Motor neuron (in vitro differentiated cells): ENCODE results near the gene CDH12. TPM values are rescaled to one million over a fixed set of nuclear protein-coding genes. Genes with fewer than 3 reads are reported as not detected.
"Not testable (repeated sequence)": the region's sequence is repeated elsewhere in the genome, so short reads cannot be mapped to it uniquely, and the experiment has no call there.

Source experiments
- ATAC-seq, 8 experiments: fragments of 200-7000 bp; cut with Tn5 transposase; replicated peaks in 6 of 8; 2 replicates each; pipeline ENCODE4 v1.8.0; 2021; ENCODE audit warnings: mild to moderate bottlenecking in 8 of 8, moderate library complexity in 8 of 8
- H3K27ac ChIP-seq, 2 donors: fragments of 250-450 bp; sonication (Bioruptor Pico); 2 replicates each; pipeline ENCODE4 v1.9.0; 2021; ENCODE audit warnings: antibody characterized with exemption in 2 of 2, mild to moderate bottlenecking in 2 of 2, moderate library complexity in 1 of 2
- H3K4me1 ChIP-seq, 2 donors: fragments of 250-450 bp; sonication (Bioruptor Pico); replicated peaks in 1 of 2; 2 replicates each; pipeline ENCODE4 v1.6.1; 2021; ENCODE audit warnings: antibody characterized with exemption in 2 of 2, mild to moderate bottlenecking in 2 of 2, moderate library complexity in 1 of 2
- H3K4me3 ChIP-seq, 5 donors: fragments of 250-450 bp; sonication (Bioruptor Pico); 2 replicates each; pipeline ENCODE4 v1.9.0; 2021; ENCODE audit warnings: antibody characterized with exemption in 5 of 5, mild to moderate bottlenecking in 5 of 5, moderate library complexity in 4 of 5
- WGBS, 10 experiments: fragments of 450-650 bp; shearing (Covaris generic); methylation state at CpG; one replicate each; pipeline ENCODE4 v1.0.0; 2022; 5-methylcytosine and 5-hydroxymethylcytosine counted together
- in situ Hi-C, 9 experiments: fragments of 400-800 bp; cut with MboI; loops; one replicate each; pipeline ENCODE4 v1.15.0; 2021; ENCODE audit warnings: low sequenced_read_pairs in 9 of 9, low pct_unique_long_range_greater_than_20kb in 2 of 9; ENCODE audit not compliant: unreplicated experiment in 9 of 9
- total RNA-seq, 8 experiments: library from RNA; unstranded; fragments of 300-600 nt; gene quantifications; 2 replicates each; pipeline versions ENCODE4 v1.2.3 to v1.2.4, GENCODE V29; 2022

Gene CDH12
- total RNA-seq, 8 experiments from 2014 or later: 1.6 to 30.5 (median 23.7) TPM; not detected in 3

DNA sequence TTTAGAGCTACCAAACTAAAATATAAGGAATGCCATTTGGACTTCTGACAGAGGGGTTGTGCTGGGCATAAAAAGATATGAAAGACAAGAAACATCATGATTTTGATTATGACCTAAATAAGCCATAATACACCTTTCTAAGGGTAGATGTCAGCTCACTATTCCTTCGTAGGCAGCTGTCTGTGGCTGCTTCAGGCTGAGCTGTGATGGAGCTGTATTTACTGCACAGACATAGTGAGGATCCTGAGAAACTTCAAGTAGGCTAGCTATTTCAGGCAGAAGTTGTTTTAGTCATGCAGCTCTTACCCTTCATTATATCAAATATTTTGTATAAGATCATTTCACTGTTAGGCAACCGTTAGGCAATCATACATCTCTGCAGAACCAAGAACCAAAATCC, 511.7 kb downstream of the CDH12 start:
- H3K4me1 ChIP-seq: no peaks in the 10 kb centered on the region
- H3K4me3 ChIP-seq: no peak overlapping the region
- ATAC-seq: no peak
- WGBS, 10 experiments: 0 to 100% (median 88%) methylated on average over 1 to 2 of the region's 2 CpGs; no CpG with 5 or more reads in 4 of the 10 experiments
- H3K27ac ChIP-seq: no peak overlapping the region
- in situ Hi-C loops: no loop called here

DNA sequence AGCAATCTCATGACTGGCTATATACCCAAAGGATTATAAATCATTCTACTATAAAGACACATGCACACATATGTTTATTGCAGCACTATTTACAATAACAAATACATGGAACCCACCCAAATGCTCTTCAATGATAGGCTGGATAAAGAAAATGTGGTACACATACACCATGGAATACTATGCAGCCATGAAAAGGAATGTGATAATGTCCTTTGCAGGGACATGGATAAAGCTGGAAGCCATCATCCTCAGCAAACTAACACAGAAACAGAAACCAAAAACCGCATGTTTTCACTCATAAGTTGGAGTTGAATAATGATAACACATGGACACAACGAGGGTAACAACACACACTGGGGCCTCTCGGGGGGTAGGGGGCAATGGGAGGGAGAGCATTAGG, 520.2 kb downstream of the CDH12 start:
- WGBS, 10 experiments: 0 to 100% (median 100%) methylated on average over 1 to 2 of the region's 3 CpGs; no CpG with 5 or more reads in 2 of the 10 experiments
- H3K27ac ChIP-seq, in situ Hi-C loops, H3K4me1 ChIP-seq, ATAC-seq, H3K4me3 ChIP-seq: not testable (repeated sequence)

GRCh38 chr5:22329683-22330082, 523.5 kb downstream of the CDH12 start:
- 0 to 100% (median 100%) methylated on average over 1 of the region's 1 CpG; no CpG with 5 or more reads in 7 of the 10 experiments for WGBS, 10 experiments
- H3K4me3 ChIP-seq: no peak overlapping the region
- H3K27ac ChIP-seq: no peak overlapping the region
- H3K4me1 ChIP-seq: no peaks in the 10 kb centered on the region
- in situ Hi-C loops: no loop called here
- ATAC-seq: peak in 1 of 8 experiments; percentile 12

GRCh38 chr5:22319798-22320197, 533.3 kb downstream of the CDH12 start:
- Histone ChIP-seq H3K4me3 (no peak overlapping the region), H3K27ac (no peak overlapping the region), H3K4me1 (peaks cover 0 to 21% of the 10 kb centered on the region in 2 donors)
- no peak for ATAC-seq
- 0 to 100% (median 40%) methylated on average over 1 of the region's 1 CpG; no CpG with 5 or more reads in 1 of the 10 experiments for WGBS, 10 experiments
- in situ Hi-C loops: no loop called here

GRCh38 chr5:22316294-22316693, 536.9 kb downstream of the CDH12 start:
- peaks cover 0 to 10% of the 10 kb centered on the region in 2 donors for H3K4me1 ChIP-seq
- in situ Hi-C loops: no loop called here
- no peak overlapping the region for H3K4me3 ChIP-seq
- ATAC-seq: no peak
- no peak overlapping the region for H3K27ac ChIP-seq

- in situ Hi-C loops, H3K4me3 ChIP-seq, ATAC-seq, H3K27ac ChIP-seq: not testable (repeated sequence)
- H3K4me1 ChIP-seq: peaks cover 0 to 10% of the 10 kb centered on the region in 2 donors
- 20 to 100% (median 58%) methylated on average over 2 to 15 of the region's 15 CpGs; no CpG with 5 or more reads in 3 of the 10 experiments for WGBS, 10 experiments
These were observed 538.1 kb downstream of the CDH12 start for GRCh38 chr5:22315052-22315451.

DNA sequence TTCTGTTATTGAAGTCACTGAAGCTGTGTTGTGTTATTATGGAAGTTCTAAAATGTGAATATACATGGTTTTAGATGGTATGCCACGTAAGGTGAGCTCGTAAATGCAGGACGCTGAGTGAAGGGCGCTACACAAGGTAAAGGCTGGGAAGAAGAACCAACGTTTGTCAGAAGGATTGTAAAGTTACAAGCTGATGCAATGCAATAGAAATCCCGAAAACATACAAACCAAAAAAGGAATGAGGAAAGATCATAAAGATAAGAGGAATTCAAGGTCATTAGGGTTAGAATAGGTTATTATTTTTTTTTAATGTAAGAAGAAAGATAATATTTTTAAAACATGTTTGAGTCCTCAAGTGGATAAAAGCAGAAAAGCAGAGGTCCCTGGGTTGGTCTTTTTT, 538.6 kb downstream of the CDH12 start:
- WGBS, 10 experiments: 36 to 94% (median 84%) methylated on average over 3 to 6 of the region's 6 CpGs
- in situ Hi-C loops: no loop called here
- no peak for ATAC-seq
- no peak overlapping the region for H3K4me3 ChIP-seq
- peaks cover 0 to 10% of the 10 kb centered on the region in 2 donors for H3K4me1 ChIP-seq
- H3K27ac ChIP-seq: no peak overlapping the region

GRCh38 chr5:22306011-22306410, 547.1 kb downstream of the CDH12 start:
- H3K4me3 ChIP-seq: no peak overlapping the region
- ATAC-seq: peak in 5 of 8 experiments; percentile 35 to 67 (median 43)
- in situ Hi-C loops: no loop called here
- WGBS, 10 experiments: 0 to 50% (median 17%) methylated on average over 1 to 2 of the region's 2 CpGs
- H3K4me1 ChIP-seq: peaks cover 0 to 5% of the 10 kb centered on the region in 2 donors
- no peak overlapping the region for H3K27ac ChIP-seq

GRCh38 chr5:22295832-22296231, 557.3 kb downstream of the CDH12 start:
- H3K4me1 ChIP-seq: no peaks in the 10 kb centered on the region
- 0 to 100% (median 78%) methylated on average over 1 of the region's 1 CpG; no CpG with 5 or more reads in 1 of the 10 experiments for WGBS, 10 experiments
- in situ Hi-C loops: no loop called here
- H3K27ac ChIP-seq: no peak overlapping the region
- ATAC-seq: no peak
- H3K4me3 ChIP-seq: no peak overlapping the region

GRCh38 chr5:22293147-22293546, 560.0 kb downstream of the CDH12 start:
- in situ Hi-C loops: no loop called here
- Histone ChIP-seq H3K4me1 (no peaks in the 10 kb centered on the region), H3K27ac (no peak overlapping the region), H3K4me3 (no peak overlapping the region)
- 6 to 87% (median 10%) methylated on average over 2 to 3 of the region's 3 CpGs; no CpG with 5 or more reads in 7 of the 10 experiments for WGBS, 10 experiments
- ATAC-seq: no peak

DNA sequence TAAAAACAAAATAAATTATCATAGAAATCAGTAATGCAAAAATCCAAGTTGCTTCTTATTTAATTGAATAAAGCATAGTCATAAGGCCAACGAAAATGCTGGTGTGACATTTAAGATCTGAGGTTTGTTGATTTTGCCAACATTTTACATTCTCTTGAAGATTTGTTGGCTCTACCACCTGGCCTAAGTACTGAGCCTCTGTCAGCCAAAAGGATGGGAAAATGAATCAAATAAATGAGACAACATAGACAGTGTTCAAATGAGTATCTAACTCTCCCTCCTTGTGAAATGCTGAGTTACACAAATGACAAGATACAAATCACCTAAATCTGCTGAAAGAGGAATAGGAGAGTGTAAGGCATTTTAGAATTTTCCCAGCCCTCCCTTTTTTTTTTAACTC, 575.0 kb downstream of the CDH12 start:
- no peak overlapping the region for H3K4me3 ChIP-seq
- H3K27ac ChIP-seq: no peak overlapping the region
- in situ Hi-C loops: no loop called here
- WGBS, 10 experiments: 0 to 100% (median 80%) methylated on average over 1 of the region's 1 CpG; no CpG with 5 or more reads in 1 of the 10 experiments
- peaks cover 0 to 9% of the 10 kb centered on the region in 2 donors for H3K4me1 ChIP-seq
- ATAC-seq: peak in 4 of 8 experiments; percentile 24 to 56 (median 54)

- in situ Hi-C loops: no loop called here
- no peak for ATAC-seq
These were observed 576.1 kb downstream of the CDH12 start for GRCh38 chr5:22277006-22277405.

DNA sequence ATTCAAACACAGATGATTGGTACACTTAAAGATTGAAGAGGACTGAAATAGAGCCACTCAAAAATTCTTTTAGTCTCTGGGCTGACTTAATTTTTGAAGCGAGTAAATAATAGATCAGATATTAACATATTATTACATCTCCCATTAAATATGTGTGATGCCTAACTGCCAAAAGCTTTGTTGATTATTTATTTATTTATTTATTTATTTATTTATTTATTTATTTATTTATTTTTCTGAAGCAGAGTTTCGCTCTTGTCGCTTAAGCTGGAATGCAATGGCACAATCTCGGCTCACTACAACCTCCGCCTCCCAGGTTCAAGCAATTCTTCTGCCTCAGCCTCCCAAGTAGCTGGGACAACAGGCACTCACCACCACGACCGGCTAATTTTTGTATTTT, 587.3 kb downstream of the CDH12 start:
- WGBS, 10 experiments: 25 to 96% (median 84%) methylated on average over 4 to 7 of the region's 7 CpGs; no CpG with 5 or more reads in 1 of the 10 experiments
- H3K27ac ChIP-seq, ATAC-seq, H3K4me3 ChIP-seq, in situ Hi-C loops, H3K4me1 ChIP-seq: not testable (repeated sequence)

More at GRCh38 chr5:22277006-22277405, 576.1 kb downstream of the CDH12 start:
- no peak overlapping the region for H3K27ac ChIP-seq
- WGBS, 10 experiments: 0 to 92% (median 50%) methylated on average over 1 to 3 of the region's 4 CpGs; no CpG with 5 or more reads in 3 of the 10 experiments
- H3K4me3 ChIP-seq: no peak overlapping the region
- peaks cover 0 to 9% of the 10 kb centered on the region in 2 donors for H3K4me1 ChIP-seq

DNA sequence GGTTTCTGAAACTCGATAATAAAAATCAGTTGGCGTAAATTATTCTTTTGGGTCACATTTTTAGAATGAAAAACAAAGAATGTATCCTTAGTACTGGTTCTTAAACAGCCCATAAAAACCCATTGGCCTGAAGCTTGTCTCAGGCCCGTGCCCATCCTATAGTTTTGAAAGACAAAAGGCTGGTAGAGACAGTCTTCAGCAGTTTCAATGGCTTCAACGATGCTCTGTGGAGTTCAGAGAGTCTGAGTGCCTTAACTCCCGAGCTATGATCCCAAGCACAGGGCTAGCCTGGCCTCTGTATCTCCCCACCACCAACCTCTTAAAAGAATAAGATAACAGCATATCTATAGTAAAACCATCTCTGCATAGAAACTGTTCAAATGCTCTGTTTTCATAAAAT, 595.0 kb downstream of the CDH12 start:
- no peak overlapping the region for H3K27ac ChIP-seq
- WGBS, 10 experiments: 0 to 89% (median 57%) methylated on average over 2 to 5 of the region's 5 CpGs
- in situ Hi-C loops: no loop called here
- ATAC-seq: no peak
- H3K4me3 ChIP-seq: no peak overlapping the region
- H3K4me1 ChIP-seq: no peaks in the 10 kb centered on the region
